ENCODE measurements around the gene LAMA5. TPM values are rescaled to one million over a fixed set of nuclear protein-coding genes. Genes with fewer than 3 reads are reported as not detected.

LAMA5 gene
- total and polyA plus RNA-seq, 2 of the 8 experiments (the other 6 are each of a cell fraction or from before 2014, with no cell fraction given) = 34.4 to 225 TPM

- Histone ChIP-seq H2BK15ac (ENCODE audit: low read length) (no peak overlapping the region), H3K4me2 (ENCODE audit: insufficient read depth in 1 of 2, low read depth in 2 of 2, low read length in 2 of 2) (no peak overlapping the region), H3K4ac (replicated peaks; ENCODE audit: insufficient read length, low read depth, low read length) (no peak overlapping the region), H3K23ac (ENCODE audit: insufficient read length) (no peak overlapping the region), H3K9ac (replicated peaks in 1 of 4; ENCODE audit: extremely low read depth in 1 of 4, low read depth in 3 of 4, low read length in 3 of 4) (no peak overlapping the region), H2AFZ (ENCODE audit: low read length) (no peak overlapping the region), H2BK12ac (ENCODE audit: low read depth, low read length) (0 out of 2 replicates have a peak overlapping the region, but pooled peaks have one; percentile 39), H2BK120ac (replicated peaks; ENCODE audit: low read depth, low read length) (no peak overlapping the region), H4K20me1 (replicated peaks in 1 of 2; ENCODE audit: control insufficient read depth in 1 of 2, insufficient read depth in 2 of 2, low read length in 2 of 2) (peaks cover 0 to 10% of the 10 kb centered on the region in 2 experiments), H3K56ac (replicated peaks; ENCODE audit: insufficient read length, low read depth, low read length) (no peak overlapping the region), H3K18ac (ENCODE audit: extremely low read depth, low read length) (no peak overlapping the region), H4K5ac (ENCODE audit: insufficient read length, low read depth, low read length) (no peak overlapping the region), H3K4me3 (ENCODE audit: extremely low read depth in 1 of 4, insufficient read depth in 2 of 4, low read depth in 3 of 4, low read length in 4 of 4) (no peak overlapping the region), H3K14ac (ENCODE audit: insufficient read length) (no peak overlapping the region), H3K79me1 (ENCODE audit: low read depth, low read length) (no peaks in the 10 kb centered on the region; the same call in 1 of the 2 replicates), H3K79me2 (ENCODE audit: control insufficient read depth in 1 of 2, insufficient read depth in 2 of 2, low read length in 2 of 2) (peaks cover 0 to 20% of the 10 kb centered on the region in 2 experiments; a peak in 2 of 4 replicates), H2AK5ac (ENCODE audit: low read depth, low read length) (peak overlapping the region; percentile 25; the same call in 1 of the 2 replicates), H2BK5ac (ENCODE audit: low read depth, low read length) (peak overlapping the region; percentile 55; the same call in 1 of the 2 replicates), H3K4me1 (replicated peaks in 1 of 4; ENCODE audit: control insufficient read depth in 3 of 4, insufficient read depth in 4 of 4, low read length in 3 of 4) (peaks cover 0 to 9% (median 7%) of the 10 kb centered on the region in 4 experiments; a peak in 6 of 7 replicates), H3K27ac (ENCODE audit: low read depth, low read length) (no peak overlapping the region), H3K27me3 (replicated peaks in 1 of 4; ENCODE audit: control insufficient read depth in 3 of 4, extremely low read depth in 1 of 4, insufficient read depth in 3 of 4, low read length in 3 of 4) (no peaks in the 10 kb centered on the region), H3K23me2 (ENCODE audit: low read depth, low read length) (peaks cover 10% of the 10 kb centered on the region; the same call in 1 of the 2 replicates), H3K9me3 (ENCODE audit: insufficient read depth in 2 of 2, low read depth in 1 of 2, low read length in 1 of 2) (no peaks in the 10 kb centered on the region), H4K8ac (ENCODE audit: extremely low read depth, insufficient read depth, low read length) (no peak overlapping the region), H2BK20ac (ENCODE audit: low read length) (no peak overlapping the region), H3K36me3 (ENCODE audit: control insufficient read depth in 2 of 4, insufficient read depth in 4 of 4, low read length in 3 of 4) (peaks cover 0 to 5% (median 2%) of the 10 kb centered on the region in 4 experiments; a peak in 3 of 8 replicates), H4K91ac (replicated peaks; ENCODE audit: insufficient read length, low read length) (no peak overlapping the region)
- WGBS, 2 experiments (ENCODE audit: extremely low coverage in 1 of 2, insufficient coverage in 1 of 2, insufficient read length in 1 of 2, insufficient replicate concordance in 2 of 2, low coverage in 1 of 2, low lambda C conversion rate in 2 of 2, missing lambda C conversion rate in 1 of 2) = 74% methylated on average over 6 of the region's 6 CpGs; no CpG with 5 or more reads in 1 of the 2 experiments
- ChIA-PET POLR2A (ENCODE audit: partially characterized antibody) (interaction anchor here (1.7 to 10.7 kb wide), 5 partner anchors 9 to 75 kb away, joined by 5 to 213 read pairs (median 15); partner anchors contain the start of gene LAMA5), CTCF (ENCODE audit: partially characterized antibody) (interaction anchor here (1.0 to 14.1 kb wide), 15 partner anchors 12 to 82 kb away, joined by 3 to 212 read pairs (median 8); partner anchors contain the start of genes ADRM1 and LAMA5)
- DNase-seq (ENCODE audit: low read depth in 1 of 2, low spot score in 2 of 2) = no peak
- no peak for TF ChIP-seq POLR2A (IDR thresholded peaks at IDR 0.05; ENCODE audit: control extremely low read depth in 1 of 2, low read depth in 2 of 2, low read length in 2 of 2)
- no peak for TF ChIP-seq CBX5 (IDR thresholded peaks at IDR 0.05; ENCODE audit: low read depth, low read length)
- no peak for TF ChIP-seq SP2 (IDR thresholded peaks at IDR 0.05; ENCODE audit: low read length)
- TF ChIP-seq POU5F1 (IDR thresholded peaks at IDR 0.05; ENCODE audit: low read depth, low read length) = no peak
- no peak for TF ChIP-seq SUZ12 (IDR thresholded peaks at IDR 0.05; ENCODE audit: low read length)
- TF ChIP-seq RFX5 (IDR thresholded peaks at IDR 0.05; ENCODE audit: borderline replicate concordance, low read depth, low read length) = no peak
- no peak for TF ChIP-seq POLR2AphosphoS5 (IDR thresholded peaks at IDR 0.05; ENCODE audit: low read depth, low read length)
- TF ChIP-seq HDAC2 (IDR thresholded peaks at IDR 0.05; ENCODE audit: borderline replicate concordance in 1 of 2, low read depth in 2 of 2, low read length in 2 of 2) = no peak
- TF ChIP-seq, protein P1, sequence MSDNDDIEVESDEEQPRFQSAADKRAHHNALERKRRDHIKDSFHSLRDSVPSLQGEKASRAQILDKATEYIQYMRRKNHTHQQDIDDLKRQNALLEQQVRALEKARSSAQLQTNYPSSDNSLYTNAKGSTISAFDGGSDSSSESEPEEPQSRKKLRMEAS (IDR thresholded peaks at IDR 0.05) = no peak
- TF ChIP-seq EZH2 (IDR thresholded peaks at IDR 0.05; ENCODE audit: low read depth, low read length, severe bottlenecking) = no peak
- TF ChIP-seq TAF7 (optimal IDR thresholded peaks at IDR 0.05; ENCODE audit: borderline replicate concordance, low read depth, low read length) = no peak
- no peak for FAIRE-seq
Measured at GRCh38 chr20:62381842-62382241, 14.7 kb upstream of the LAMA5 start.

Data from H1 (cell line).